ENCODE results near the gene IFI27L1. TPM values are rescaled to one million over a fixed set of nuclear protein-coding genes. Genes with fewer than 3 reads are reported as not detected.

IFI27L1 gene
- total and polyA plus RNA-seq, 2 of the 13 experiments (the other 11 are each of a cell fraction or from before 2014, with no cell fraction given): 11.9 to 19.0 TPM

DNA sequence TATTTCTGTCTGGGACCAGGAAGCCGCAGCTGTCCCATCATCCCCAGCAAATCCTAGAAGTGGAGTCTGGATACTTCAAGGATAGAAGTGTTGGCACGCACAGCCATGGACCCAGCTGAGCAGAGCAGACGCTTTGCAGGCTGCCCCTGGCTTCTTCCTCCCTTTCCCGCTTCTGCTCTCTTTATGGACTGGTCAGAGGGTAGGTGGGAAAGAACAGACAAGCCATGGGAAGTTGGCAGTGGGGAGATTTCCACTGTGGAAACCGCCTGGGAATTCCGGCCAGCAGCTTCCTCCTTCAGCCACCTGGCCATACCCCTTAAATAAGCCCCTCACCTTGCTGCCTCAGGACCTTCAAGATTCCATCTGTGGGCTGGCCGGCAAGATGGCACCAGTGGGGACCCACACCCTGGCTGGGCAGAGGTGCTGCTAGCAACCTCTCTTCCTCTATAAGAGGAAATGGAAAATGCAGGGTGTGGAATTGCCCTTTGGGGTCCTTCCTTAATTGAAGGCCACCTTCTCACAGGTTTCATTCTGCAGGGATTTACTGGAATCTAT is 34.3 kb upstream of the IFI27L1 start:
- DNase-seq (ENCODE audit: low spot score): no peak
- no peak overlapping the region for H3K4me2 ChIP-seq (ENCODE audit: low read depth, low read length)
- no TSS peak for BruUV-seq (replicated peaks)
- TF ChIP-seq, protein P1, sequence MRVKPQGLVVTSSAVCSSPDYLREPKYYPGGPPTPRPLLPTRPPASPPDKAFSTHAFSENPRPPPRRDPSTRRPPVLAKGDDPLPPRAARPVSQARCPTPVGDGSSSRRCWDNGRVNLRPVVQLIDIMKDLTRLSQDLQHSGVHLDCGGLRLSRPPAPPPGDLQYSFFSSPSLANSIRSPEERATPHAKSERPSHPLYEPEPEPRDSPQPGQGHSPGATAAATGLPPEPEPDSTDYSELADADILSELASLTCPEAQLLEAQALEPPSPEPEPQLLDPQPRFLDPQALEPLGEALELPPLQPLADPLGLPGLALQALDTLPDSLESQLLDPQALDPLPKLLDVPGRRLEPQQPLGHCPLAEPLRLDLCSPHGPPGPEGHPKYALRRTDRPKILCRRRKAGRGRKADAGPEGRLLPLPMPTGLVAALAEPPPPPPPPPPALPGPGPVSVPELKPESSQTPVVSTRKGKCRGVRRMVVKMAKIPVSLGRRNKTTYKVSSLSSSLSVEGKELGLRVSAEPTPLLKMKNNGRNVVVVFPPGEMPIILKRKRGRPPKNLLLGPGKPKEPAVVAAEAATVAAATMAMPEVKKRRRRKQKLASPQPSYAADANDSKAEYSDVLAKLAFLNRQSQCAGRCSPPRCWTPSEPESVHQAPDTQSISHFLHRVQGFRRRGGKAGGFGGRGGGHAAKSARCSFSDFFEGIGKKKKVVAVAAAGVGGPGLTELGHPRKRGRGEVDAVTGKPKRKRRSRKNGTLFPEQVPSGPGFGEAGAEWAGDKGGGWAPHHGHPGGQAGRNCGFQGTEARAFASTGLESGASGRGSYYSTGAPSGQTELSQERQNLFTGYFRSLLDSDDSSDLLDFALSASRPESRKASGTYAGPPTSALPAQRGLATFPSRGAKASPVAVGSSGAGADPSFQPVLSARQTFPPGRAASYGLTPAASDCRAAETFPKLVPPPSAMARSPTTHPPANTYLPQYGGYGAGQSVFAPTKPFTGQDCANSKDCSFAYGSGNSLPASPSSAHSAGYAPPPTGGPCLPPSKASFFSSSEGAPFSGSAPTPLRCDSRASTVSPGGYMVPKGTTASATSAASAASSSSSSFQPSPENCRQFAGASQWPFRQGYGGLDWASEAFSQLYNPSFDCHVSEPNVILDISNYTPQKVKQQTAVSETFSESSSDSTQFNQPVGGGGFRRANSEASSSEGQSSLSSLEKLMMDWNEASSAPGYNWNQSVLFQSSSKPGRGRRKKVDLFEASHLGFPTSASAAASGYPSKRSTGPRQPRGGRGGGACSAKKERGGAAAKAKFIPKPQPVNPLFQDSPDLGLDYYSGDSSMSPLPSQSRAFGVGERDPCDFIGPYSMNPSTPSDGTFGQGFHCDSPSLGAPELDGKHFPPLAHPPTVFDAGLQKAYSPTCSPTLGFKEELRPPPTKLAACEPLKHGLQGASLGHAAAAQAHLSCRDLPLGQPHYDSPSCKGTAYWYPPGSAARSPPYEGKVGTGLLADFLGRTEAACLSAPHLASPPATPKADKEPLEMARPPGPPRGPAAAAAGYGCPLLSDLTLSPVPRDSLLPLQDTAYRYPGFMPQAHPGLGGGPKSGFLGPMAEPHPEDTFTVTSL (CRISPR knock-in tag; IDR thresholded peaks at IDR 0.05; ENCODE audit: borderline replicate concordance): no peak
- TF ChIP-seq, protein P2, sequence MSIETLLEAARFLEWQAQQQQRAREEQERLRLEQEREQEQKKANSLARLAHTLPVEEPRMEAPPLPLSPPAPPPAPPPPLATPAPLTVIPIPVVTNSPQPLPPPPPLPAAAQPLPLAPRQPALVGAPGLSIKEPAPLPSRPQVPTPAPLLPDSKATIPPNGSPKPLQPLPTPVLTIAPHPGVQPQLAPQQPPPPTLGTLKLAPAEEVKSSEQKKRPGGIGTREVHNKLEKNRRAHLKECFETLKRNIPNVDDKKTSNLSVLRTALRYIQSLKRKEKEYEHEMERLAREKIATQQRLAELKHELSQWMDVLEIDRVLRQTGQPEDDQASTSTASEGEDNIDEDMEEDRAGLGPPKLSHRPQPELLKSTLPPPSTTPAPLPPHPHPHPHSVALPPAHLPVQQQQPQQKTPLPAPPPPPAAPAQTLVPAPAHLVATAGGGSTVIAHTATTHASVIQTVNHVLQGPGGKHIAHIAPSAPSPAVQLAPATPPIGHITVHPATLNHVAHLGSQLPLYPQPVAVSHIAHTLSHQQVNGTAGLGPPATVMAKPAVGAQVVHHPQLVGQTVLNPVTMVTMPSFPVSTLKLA (IDR thresholded peaks at IDR 0.05): no peak
- TF ChIP-seq ZNF274 (CRISPR knock-in tag; IDR thresholded peaks at IDR 0.05): no peak
- no peak for TF ChIP-seq ARNTL (CRISPR knock-in tag; IDR thresholded peaks at IDR 0.05)
- TF ChIP-seq SMARCC2 (IDR thresholded peaks at IDR 0.05): no peak
- H2AFZ ChIP-seq (ENCODE audit: low read length): no peak overlapping the region
- H3K36me3 ChIP-seq (replicated peaks in 1 of 2; ENCODE audit: control insufficient read depth in 1 of 2, insufficient read depth in 2 of 2, low read length in 2 of 2): peaks cover 21 to 55% of the 10 kb centered on the region in 2 experiments
- no peak overlapping the region for H3K27ac ChIP-seq (ENCODE audit: extremely low read length, insufficient read depth, low read length)
- 81% methylated on average over 7 of the region's 7 CpGs for WGBS (ENCODE audit: low lambda C conversion rate)
- H4K20me1 ChIP-seq (ENCODE audit: insufficient read depth, low read length): no peaks in the 10 kb centered on the region
- intact Hi-C loops (cut with micrococcal nuclease; ENCODE audit: unreplicated experiment) (no loop called here), in situ Hi-C loops (cut with HindIII; ENCODE audit: extremely low pct_ligation_motif_present, low pct_unique_long_range_greater_than_20kb) (no loop called here)
- no peak overlapping the region for H3K9ac ChIP-seq (ENCODE audit: insufficient read depth, low read depth, low read length)
- H3K27me3 ChIP-seq (ENCODE audit: control insufficient read depth in 1 of 2, insufficient read depth in 2 of 2, low read length in 2 of 2): no peaks in the 10 kb centered on the region
- no peak for ATAC-seq
- H3K79me2 ChIP-seq (ENCODE audit: insufficient read depth, low read length): no peaks in the 10 kb centered on the region
- H3K4me3 ChIP-seq (replicated peaks in 1 of 3; ENCODE audit: insufficient read depth in 1 of 3, low read depth in 2 of 3, low read length in 3 of 3): no peak overlapping the region
- POLR2A ChIA-PET: interaction anchor here (1.2 kb wide), 1 partner anchor 19 kb away, joined by 4 read pairs; no protein-coding TSS in a partner anchor
- CTCF ChIA-PET (ENCODE audit: low intra/inter-chr PET ratio, low total read pairs): no interaction called here
- no peaks in the 10 kb centered on the region for H3K9me3 ChIP-seq (ENCODE audit: low read length)
- FAIRE-seq: no peak
- H3K4me1 ChIP-seq (ENCODE audit: insufficient read depth, low read length): peaks cover 29% of the 10 kb centered on the region
